Measurements from ENCODE around the gene PRTFDC1. TPM values are rescaled to one million over a fixed set of nuclear protein-coding genes. Genes with fewer than 3 reads are reported as not detected.

PRTFDC1 gene
- total and polyA plus RNA-seq, 11 donors = 1.9 to 13.1 (median 4.6) TPM

DNA sequence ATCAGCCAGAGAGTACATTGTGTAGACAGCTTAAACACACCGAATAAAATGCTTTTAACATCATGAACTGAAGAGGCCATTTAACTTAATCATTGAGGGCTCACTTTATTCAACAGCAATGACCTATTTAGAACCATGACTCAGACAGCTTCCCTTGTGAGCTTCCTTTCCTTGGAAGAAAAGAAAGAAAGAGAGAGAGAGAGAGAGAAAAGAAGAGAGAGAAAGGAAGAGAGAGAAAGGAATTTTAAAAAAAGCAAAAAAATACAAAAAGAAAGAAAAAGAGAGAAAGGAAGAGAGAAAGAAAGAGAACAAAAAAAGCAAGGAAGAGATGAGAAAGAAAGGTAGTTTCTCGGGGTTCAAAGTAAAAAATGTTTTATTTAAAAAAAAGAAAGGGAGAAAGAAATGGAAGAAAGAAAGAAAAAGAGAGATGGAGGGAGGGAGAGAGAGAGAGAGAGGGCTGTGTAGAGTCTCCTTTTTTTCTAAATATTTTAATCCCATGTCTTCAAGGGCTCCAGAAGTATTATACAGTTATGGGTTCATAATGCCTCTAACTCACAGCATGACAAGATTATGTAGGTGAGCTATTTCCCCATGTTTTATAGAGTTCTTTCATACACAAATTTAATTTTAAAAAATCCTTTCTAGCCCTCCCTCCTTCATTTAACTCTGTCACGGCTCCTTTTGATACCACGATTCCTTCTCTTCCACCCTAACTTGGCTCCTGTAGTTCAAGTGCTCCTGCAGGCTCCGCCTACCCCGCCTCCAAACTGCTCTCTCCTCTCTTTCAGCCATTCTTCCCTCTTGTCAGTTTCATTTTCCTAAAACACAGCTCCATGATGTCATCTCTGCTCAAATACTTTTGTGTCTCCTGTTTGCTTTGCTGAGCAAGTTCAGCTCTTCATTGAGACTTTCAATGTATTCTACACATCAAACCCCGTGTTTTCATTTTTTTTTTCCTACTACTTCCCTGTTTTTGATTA is 85.5 kb downstream of the PRTFDC1 start:
- H3K9me3 ChIP-seq = peaks cover 0 to 6% (median 0%) of the 10 kb centered on the region in 12 donors
- H3K27me3 ChIP-seq = no peaks in the 10 kb centered on the region
- TF ChIP-seq POLR2A (IDR thresholded peaks at IDR 0.05) = no peak
- TF ChIP-seq, protein P1, sequence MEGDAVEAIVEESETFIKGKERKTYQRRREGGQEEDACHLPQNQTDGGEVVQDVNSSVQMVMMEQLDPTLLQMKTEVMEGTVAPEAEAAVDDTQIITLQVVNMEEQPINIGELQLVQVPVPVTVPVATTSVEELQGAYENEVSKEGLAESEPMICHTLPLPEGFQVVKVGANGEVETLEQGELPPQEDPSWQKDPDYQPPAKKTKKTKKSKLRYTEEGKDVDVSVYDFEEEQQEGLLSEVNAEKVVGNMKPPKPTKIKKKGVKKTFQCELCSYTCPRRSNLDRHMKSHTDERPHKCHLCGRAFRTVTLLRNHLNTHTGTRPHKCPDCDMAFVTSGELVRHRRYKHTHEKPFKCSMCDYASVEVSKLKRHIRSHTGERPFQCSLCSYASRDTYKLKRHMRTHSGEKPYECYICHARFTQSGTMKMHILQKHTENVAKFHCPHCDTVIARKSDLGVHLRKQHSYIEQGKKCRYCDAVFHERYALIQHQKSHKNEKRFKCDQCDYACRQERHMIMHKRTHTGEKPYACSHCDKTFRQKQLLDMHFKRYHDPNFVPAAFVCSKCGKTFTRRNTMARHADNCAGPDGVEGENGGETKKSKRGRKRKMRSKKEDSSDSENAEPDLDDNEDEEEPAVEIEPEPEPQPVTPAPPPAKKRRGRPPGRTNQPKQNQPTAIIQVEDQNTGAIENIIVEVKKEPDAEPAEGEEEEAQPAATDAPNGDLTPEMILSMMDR (IDR thresholded peaks at IDR 0.05) = no peak
- H3K27ac ChIP-seq = peak overlapping the region in 11 of 12 donors; percentile 17 to 86 (median 60)
- WGBS, 4 donors = 59 to 74% (median 62%) methylated on average over 7 of the region's 7 CpGs
- peak overlapping the region in 8 of 12 donors; percentile 2 to 44 (median 20) for H3K4me3 ChIP-seq
- ATAC-seq (peak; percentile 68 to 96 (median 88)), DNase-seq (peak; percentile 51 to 75 (median 67))
- H3K36me3 ChIP-seq = no peaks in the 10 kb centered on the region
- intact Hi-C loops (cut with DNase I) = no loop called here
- H3K4me1 ChIP-seq = peaks cover 0 to 17% (median under 1%) of the 10 kb centered on the region in 12 donors

DNA sequence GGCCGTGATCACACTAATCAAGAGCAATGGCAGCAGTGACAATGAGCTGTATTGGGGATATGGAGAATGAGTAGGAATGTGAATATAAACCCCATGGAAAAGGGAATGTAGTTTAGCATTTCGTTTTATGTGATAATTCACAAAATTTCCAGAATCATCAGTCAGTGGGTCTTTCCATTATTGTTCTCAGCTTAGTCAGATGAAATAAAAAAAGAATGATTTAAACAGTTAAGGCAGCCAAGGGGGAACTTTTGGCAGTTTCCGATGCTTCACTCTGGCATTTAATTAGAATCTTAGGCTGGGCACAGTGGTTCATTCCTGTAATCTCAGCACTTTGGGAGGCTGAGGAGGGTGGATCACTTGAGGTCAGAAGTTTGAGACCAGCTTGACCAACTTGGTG is 86.6 kb downstream of the PRTFDC1 start:
- TF ChIP-seq POLR2A (IDR thresholded peaks at IDR 0.05) = no peak
- TF ChIP-seq, protein P1 (IDR thresholded peaks at IDR 0.05) = no peak
- no peak for DNase-seq
- Histone ChIP-seq H3K4me3 (no peak overlapping the region), H3K27me3 (no peaks in the 10 kb centered on the region), H3K27ac (no peak overlapping the region), H3K36me3 (no peaks in the 10 kb centered on the region), H3K4me1 (peaks cover 0 to 15% (median 0%) of the 10 kb centered on the region in 12 donors), H3K9me3 (peaks cover 0 to 6% (median 0%) of the 10 kb centered on the region in 12 donors)
- intact Hi-C loops (cut with DNase I) = no loop called here
- no peak for ATAC-seq
- 92 to 95% (median 93%) methylated on average over 3 of the region's 3 CpGs for WGBS, 4 donors

DNA sequence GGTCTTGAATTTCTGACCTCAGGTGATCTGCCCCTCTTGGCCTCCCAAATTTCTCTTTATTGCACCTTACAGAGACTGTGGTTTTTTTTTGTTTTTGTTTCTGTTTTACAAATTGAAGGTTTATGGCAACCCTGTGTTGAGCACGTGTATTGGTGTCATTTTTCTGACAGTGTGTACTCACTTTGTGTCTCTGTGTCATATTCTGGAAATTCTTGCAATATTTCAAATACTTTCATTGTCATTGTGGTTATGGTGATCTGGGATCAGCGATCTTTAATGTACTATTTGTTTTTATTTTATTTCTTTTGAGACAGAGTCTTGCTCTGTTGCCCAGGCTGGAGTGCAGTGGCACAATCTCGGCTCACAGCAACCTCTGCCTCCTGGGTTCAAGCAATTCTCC is 89.8 kb downstream of the PRTFDC1 start:
- intact Hi-C loops (cut with DNase I) = no loop called here
- Histone ChIP-seq H3K4me1 (peaks cover 0 to 23% (median 7%) of the 10 kb centered on the region in 12 donors), H3K27me3 (no peaks in the 10 kb centered on the region), H3K36me3 (no peaks in the 10 kb centered on the region), H3K27ac (no peak overlapping the region), H3K4me3 (no peak overlapping the region), H3K9me3 (peaks cover 0 to 6% (median 0%) of the 10 kb centered on the region in 12 donors)
- DNase-seq (no peak), ATAC-seq (no peak)
- WGBS, 4 donors = 91 to 99% (median 97%) methylated on average over 3 of the region's 3 CpGs
- no peak for TF ChIP-seq POLR2A (IDR thresholded peaks at IDR 0.05)
- TF ChIP-seq, protein P1 (IDR thresholded peaks at IDR 0.05) = no peak

Measured in heart left ventricle (tissue), 16 donors.